C4-2B (cell line): ENCODE measurements around the gene BEX5.

Experiments used
- CTCF ChIP-seq: fragments of 450-650 bp; conservative IDR thresholded peaks from 2 replicates; pipeline ENCODE4 v1.5.1; 2017; ENCODE audit warnings: mild to moderate bottlenecking
- ZFX ChIP-seq: fragments of 450-650 bp; IDR thresholded peaks from 2 replicates; pipeline ENCODE4 v1.6.1; 2017

GRCh38 chrX:102129473-102129872 lies 26.3 kb downstream of the BEX5 start:
- TF ChIP-seq CTCF (peak; percentile 55), ZFX (no peak)
